ENCODE results near the gene ULBP2.

GRCh38 chr6:149969635-149970034 is 27.8 kb downstream of the ULBP2 start:
- TF ChIP-seq CTCF (conservative IDR thresholded peaks at IDR 0.05; ENCODE audit: low read length) (no peak), EZH2phosphoT487 (IDR thresholded peaks at IDR 0.05; ENCODE audit: borderline replicate concordance, low read depth, low read length) (no peak)
